GM19238 (cell line): ENCODE data around the gene NOL9.

Experiments used
- DNase-seq: peaks from one replicate; pipeline ENCODE4 v3.0.0; 2011; ENCODE audit warnings: low spot score; ENCODE audit not compliant: insufficient read length

NOL9 gene

GRCh38 chr1:6521536-6521935, 32.8 kb downstream of the NOL9 start:
- no peak for DNase-seq

- no peak for DNase-seq
These were observed 34.2 kb downstream of the NOL9 start for GRCh38 chr1:6519935-6520671.

GRCh38 chr1:6519491-6519934, 34.8 kb downstream of the NOL9 start:
- DNase-seq, result no peak

GRCh38 chr1:6517435-6517851, 36.9 kb downstream of the NOL9 start:
- no peak for DNase-seq

- DNase-seq, result no peak
These were observed 38.5 kb downstream of the NOL9 start for GRCh38 chr1:6515771-6516170.

- DNase-seq, result no peak
These were observed 41.0 kb downstream of the NOL9 start for GRCh38 chr1:6513320-6513801.

GRCh38 chr1:6512908-6513280, 41.4 kb downstream of the NOL9 start:
- DNase-seq, result no peak

GRCh38 chr1:6512245-6512907, 41.9 kb downstream of the NOL9 start:
- no peak for DNase-seq

GRCh38 chr1:6511561-6512244, 42.6 kb downstream of the NOL9 start:
- DNase-seq, result no peak

- no peak for DNase-seq
These were observed 43.3 kb downstream of the NOL9 start for GRCh38 chr1:6511056-6511455.

- no peak for DNase-seq
These were observed 43.8 kb downstream of the NOL9 start for GRCh38 chr1:6510493-6510892.

- no peak for DNase-seq
These were observed 44.4 kb downstream of the NOL9 start for GRCh38 chr1:6509919-6510291.

GRCh38 chr1:6509220-6509918, 44.9 kb downstream of the NOL9 start:
- DNase-seq, result no peak

GRCh38 chr1:6508816-6509189, 45.5 kb downstream of the NOL9 start:
- DNase-seq, result no peak

- no peak for DNase-seq
These were observed 46.0 kb downstream of the NOL9 start for GRCh38 chr1:6508154-6508815.

- no peak for DNase-seq
These were observed 46.8 kb downstream of the NOL9 start for GRCh38 chr1:6507461-6507911.

GRCh38 chr1:6507037-6507428, 47.3 kb downstream of the NOL9 start:
- no peak for DNase-seq

- DNase-seq, result no peak
These were observed 47.9 kb downstream of the NOL9 start for GRCh38 chr1:6506210-6507036.

- no peak for DNase-seq
These were observed 48.7 kb downstream of the NOL9 start for GRCh38 chr1:6505367-6506209.
